RWPE2 (cell line): ENCODE measurements around the gene AK9.
A peak's percentile ranks its signal among the peaks of the same experiment; 100 is the strongest.
"Not testable (repeated sequence)": the region's sequence is repeated elsewhere in the genome, so short reads cannot be mapped to it uniquely, and the experiment has no call there.

ENCODE experiments used
- ATAC-seq: fragments of 200-7000 bp; cut with Tn5 transposase; 3 replicates; pipeline ENCODE4 v1.9.1; 2021; ENCODE audit warnings: low read depth
- DNase-seq: peaks from one replicate; pipeline ENCODE4 v3.0.0-alpha.2; 2020; ENCODE audit warnings: low spot score
- H3K27ac ChIP-seq: fragments of 450-650 bp; 2 replicates; pipeline ENCODE4 v1.5.1; 2017; ENCODE audit warnings: mild to moderate bottlenecking; ENCODE audit not compliant: poor library complexity, severe bottlenecking
- H3K27me3 ChIP-seq: fragments of 250-450 bp; sonication (Bioruptor Pico); 2 replicates; pipeline ENCODE4 v1.5.1; 2021; ENCODE audit warnings: mild to moderate bottlenecking, moderate library complexity; ENCODE audit not compliant: insufficient read depth, poor library complexity, severe bottlenecking
- H3K36me3 ChIP-seq: fragments of 250-450 bp; sonication (Bioruptor Pico); 2 replicates; pipeline ENCODE4 v1.5.1; 2020; ENCODE audit warnings: low read depth, mild to moderate bottlenecking, moderate library complexity
- H3K4me1 ChIP-seq: fragments of 250-450 bp; sonication (Bioruptor Pico); 2 replicates; pipeline ENCODE4 v1.5.1; 2021; ENCODE audit warnings: mild to moderate bottlenecking, moderate library complexity; ENCODE audit not compliant: insufficient read depth, poor library complexity, severe bottlenecking
- H3K4me3 ChIP-seq: fragments of 250-450 bp; sonication (Bioruptor Pico); 2 replicates; pipeline ENCODE4 v1.5.1; 2021; ENCODE audit warnings: mild to moderate bottlenecking, moderate library complexity; ENCODE audit not compliant: severe bottlenecking
- H3K9me3 ChIP-seq: fragments of 250-450 bp; sonication (Bioruptor Pico); 2 replicates; pipeline ENCODE4 v1.5.1; 2021; ENCODE audit warnings: mild to moderate bottlenecking, moderate library complexity; ENCODE audit not compliant: severe bottlenecking
- CTCF ChIP-seq: fragments of 450-650 bp; IDR thresholded peaks from one replicate; pipeline ENCODE4 v1.5.1; 2017; ENCODE audit warnings: mild to moderate bottlenecking, moderate library complexity; ENCODE audit not compliant: poor library complexity, severe bottlenecking

AK9 gene

DNA sequence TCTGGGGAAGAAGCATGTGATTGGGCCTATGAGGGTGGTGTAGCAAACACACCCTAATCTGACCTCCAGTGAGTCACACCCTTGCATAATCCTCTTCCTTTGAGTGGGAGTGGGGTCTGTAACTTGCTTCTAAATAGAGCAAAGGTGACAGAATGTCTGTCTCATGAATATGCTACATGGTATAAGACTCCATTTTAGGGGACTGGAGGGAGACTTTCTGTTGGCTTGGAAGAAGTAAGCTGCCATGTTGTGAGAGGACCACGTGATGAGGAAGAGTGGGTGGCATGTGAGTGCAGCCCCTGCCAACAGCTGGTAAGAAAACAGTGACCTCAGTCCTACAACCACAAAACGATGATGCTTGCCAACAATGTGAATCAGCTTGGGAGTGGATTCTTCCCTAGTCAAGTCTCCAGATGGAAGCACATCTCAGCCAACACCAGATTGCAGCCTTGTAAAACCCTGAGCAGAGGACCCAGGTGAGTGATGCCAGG is 3.7 kb downstream of the AK9 start:
- peak overlapping the region; percentile 32 for H3K27ac ChIP-seq

DNA sequence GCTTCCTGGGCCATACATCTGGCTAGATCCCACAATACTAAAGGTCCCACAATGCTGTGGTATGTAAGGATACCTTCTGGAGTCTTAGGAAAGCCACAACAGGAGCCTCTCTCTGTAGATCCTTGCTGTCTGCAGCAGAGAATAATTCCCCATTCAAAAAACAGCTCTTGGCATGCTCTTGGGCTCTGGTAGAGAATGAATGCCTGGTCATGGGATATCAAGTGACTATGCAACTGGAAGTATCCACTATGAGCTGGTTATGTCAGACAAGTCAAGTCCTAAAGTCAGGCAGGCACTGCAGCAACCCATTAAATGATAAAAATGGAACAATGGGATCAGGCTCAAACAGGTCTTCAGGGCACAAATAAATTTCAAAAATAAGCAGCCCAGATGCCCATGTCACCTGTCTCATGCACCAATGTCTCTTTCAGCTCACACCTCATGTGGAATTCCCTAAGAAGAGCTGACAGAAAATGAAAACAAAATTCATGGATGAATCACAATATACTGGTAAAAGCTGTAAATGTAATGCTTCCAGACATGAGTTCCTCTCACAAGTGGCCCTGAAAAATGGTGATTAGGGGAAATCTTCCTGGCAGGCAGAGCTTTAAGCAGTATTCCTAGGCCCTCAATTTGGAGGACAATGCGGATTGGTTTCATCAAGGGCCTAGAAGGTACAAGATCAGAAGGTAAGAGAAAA is 4.3 kb downstream of the AK9 start:
- Histone ChIP-seq H3K27me3 (no peaks in the 10 kb centered on the region), H3K9me3 (no peaks in the 10 kb centered on the region), H3K4me1 (peaks cover 14% of the 10 kb centered on the region), H3K36me3 (no peaks in the 10 kb centered on the region), H3K27ac (peak overlapping the region; percentile 32), H3K4me3 (no peak overlapping the region)
- TF ChIP-seq CTCF = no peak
- no peak for DNase-seq
- ATAC-seq = no peak

More for the DNA sequence above, 3.7 kb downstream of the AK9 start:
- no peaks in the 10 kb centered on the region for H3K36me3 ChIP-seq
- ATAC-seq = peak; percentile 44
- H3K4me3 ChIP-seq = no peak overlapping the region
- H3K27me3 ChIP-seq = no peaks in the 10 kb centered on the region
- H3K9me3 ChIP-seq = no peaks in the 10 kb centered on the region
- peaks cover 18% of the 10 kb centered on the region for H3K4me1 ChIP-seq
- no peak for TF ChIP-seq CTCF
- DNase-seq = peak; percentile 60

GRCh38 chr6:109678661-109679505 is 12.1 kb downstream of the AK9 start:
- DNase-seq, H3K4me1 ChIP-seq, H3K9me3 ChIP-seq, ATAC-seq, H3K36me3 ChIP-seq, H3K4me3 ChIP-seq, H3K27ac ChIP-seq, H3K27me3 ChIP-seq: not testable (repeated sequence)

DNA sequence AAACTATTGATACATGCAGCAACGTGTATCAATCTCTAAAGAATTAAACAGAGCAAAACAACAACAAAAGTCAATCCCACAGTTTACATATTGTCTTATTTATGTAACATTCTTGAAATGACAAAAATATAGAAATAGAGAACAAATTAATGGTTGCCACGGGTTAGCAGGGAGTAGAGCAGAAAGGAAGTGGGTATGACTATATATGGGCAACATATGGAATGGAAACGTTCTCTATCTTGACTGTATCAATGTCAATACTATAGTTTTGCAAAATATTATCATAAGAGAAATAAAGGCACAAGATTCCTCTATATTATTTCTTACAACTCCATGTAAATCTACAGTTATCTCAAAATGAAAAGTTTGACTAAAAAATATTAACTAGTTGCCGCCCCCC is 12.8 kb downstream of the AK9 start:
- Histone ChIP-seq H3K27ac (no peak overlapping the region), H3K4me3 (no peak overlapping the region), H3K4me1 (no peaks in the 10 kb centered on the region), H3K9me3 (no peaks in the 10 kb centered on the region), H3K36me3 (no peaks in the 10 kb centered on the region), H3K27me3 (no peaks in the 10 kb centered on the region)
- ATAC-seq = no peak
- no peak for TF ChIP-seq CTCF
- no peak for DNase-seq

DNA sequence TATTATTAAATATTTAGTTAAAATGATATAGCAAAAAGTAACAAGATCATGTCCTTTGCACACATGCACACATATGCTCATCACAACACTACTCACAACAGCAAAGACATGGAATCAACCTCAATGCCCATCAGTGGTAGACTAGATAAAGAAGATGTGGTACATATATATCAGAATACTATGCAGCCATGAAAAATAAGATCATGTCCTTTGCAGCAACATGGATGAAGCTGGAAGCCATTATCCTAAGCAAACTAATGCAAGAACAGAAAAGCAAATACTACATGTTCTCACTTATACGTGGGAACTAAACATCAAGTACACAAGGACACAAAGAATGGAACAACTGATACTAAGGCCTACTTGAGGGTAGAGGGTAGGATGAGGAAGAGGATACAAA is 14.3 kb downstream of the AK9 start:
- no peak overlapping the region for H3K27ac ChIP-seq
- TF ChIP-seq CTCF = no peak

More for the DNA sequence above, 14.3 kb downstream of the AK9 start:
- H3K4me3 ChIP-seq = no peak overlapping the region
- no peaks in the 10 kb centered on the region for H3K4me1 ChIP-seq
- DNase-seq (no peak), ATAC-seq (no peak)
- H3K36me3 ChIP-seq = no peaks in the 10 kb centered on the region
- no peaks in the 10 kb centered on the region for H3K9me3 ChIP-seq
- no peaks in the 10 kb centered on the region for H3K27me3 ChIP-seq
